Esophagus (tissue), 2 donors: ENCODE measurements around the gene C20orf96. TPM values are rescaled to one million over a fixed set of nuclear protein-coding genes. Genes with fewer than 3 reads are reported as not detected.
"Not testable (repeated sequence)": the region's sequence is repeated elsewhere in the genome, so short reads cannot be mapped to it uniquely, and the experiment has no call there.

Experiments
- H3K27ac ChIP-seq, 2 donors: one replicate each; pipeline ENCODE4 v1.5.1; 2013; ENCODE audit warnings: low read depth in 2 of 2, mild to moderate bottlenecking in 2 of 2, inconsistent platforms in 1 of 2, low read length in 1 of 2, moderate library complexity in 1 of 2
- H3K27me3 ChIP-seq, 2 donors: one replicate each; pipeline ENCODE4 v1.6.1; 2013; ENCODE audit warnings: low read length in 2 of 2, control low read depth in 1 of 2, mild to moderate bottlenecking in 1 of 2; ENCODE audit not compliant: insufficient read depth in 2 of 2, control insufficient read depth in 1 of 2
- H3K36me3 ChIP-seq, 2 donors: one replicate each; pipeline ENCODE4 v1.6.1; 2013; ENCODE audit warnings: low read length in 1 of 2; ENCODE audit not compliant: control insufficient read depth in 2 of 2, insufficient read depth in 2 of 2
- H3K4me1 ChIP-seq, 2 donors: one replicate each; pipeline ENCODE4 v1.6.1; 2013; ENCODE audit warnings: low read length in 1 of 2; ENCODE audit not compliant: control insufficient read depth in 2 of 2, insufficient read depth in 2 of 2
- H3K4me3 ChIP-seq, 2 donors: one replicate each; pipeline ENCODE4 v1.5.1; 2013; ENCODE audit warnings: low read length in 2 of 2, mild to moderate bottlenecking in 2 of 2, low read depth in 1 of 2, moderate library complexity in 1 of 2
- H3K9me3 ChIP-seq, 2 donors: one replicate each; pipeline ENCODE4 v1.6.1; 2013; ENCODE audit warnings: mild to moderate bottlenecking in 2 of 2, low read depth in 1 of 2, low read length in 1 of 2, moderate library complexity in 1 of 2; ENCODE audit not compliant: control insufficient read depth in 2 of 2, insufficient read depth in 1 of 2
- WGBS, 2 donors: extraction: QIAGEN DNeasy Blood & Tissue Kit; methylation state at CpG; one replicate each; pipeline ENCODE4 v1.1.7; 2013; 5-methylcytosine and 5-hydroxymethylcytosine counted together
- polyA plus RNA-seq, 2 donors: library from polyadenylated mRNA; stranded (reverse); fragments of 200-250 nt; gene quantifications; one replicate each; pipeline ENCODE4 v1.2.3, GENCODE V29; 2013
- donor health status: healthy with polysubstance abuse.
- donor health status: Bipolar disorder and iron deficiency.

C20orf96 gene, protein sequence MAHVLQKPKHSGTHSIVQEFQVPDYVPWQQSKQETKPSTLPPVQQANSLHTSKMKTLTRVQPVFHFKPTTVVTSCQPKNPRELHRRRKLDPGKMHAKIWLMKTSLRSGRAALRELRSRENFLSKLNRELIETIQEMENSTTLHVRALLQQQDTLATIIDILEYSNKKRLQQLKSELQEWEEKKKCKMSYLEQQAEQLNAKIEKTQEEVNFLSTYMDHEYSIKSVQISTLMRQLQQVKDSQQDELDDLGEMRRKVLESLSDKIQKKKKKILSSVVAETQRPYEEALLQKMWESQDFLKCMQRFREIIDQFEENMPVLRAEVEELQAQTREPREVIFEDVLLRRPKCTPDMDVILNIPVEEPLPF
- 1 to 10 TPM; 1.9 TPM for polyA plus RNA-seq

- Histone ChIP-seq H3K4me3 (peak within 1 kb of the TSS; percentile 55 to 67), H3K27ac (peak within 1 kb of the TSS; percentile 36 to 87)
- WGBS, 2 donors: 1% methylated on average over 43 of the region's 43 CpGs
Observed at GRCh38 chr20:290084-290831, at the start of gene C20orf96. Gene C20orf96 (minus strand): TSS chr20:290750. CDS start chr20:290610, 140 bp downstream.

DNA sequence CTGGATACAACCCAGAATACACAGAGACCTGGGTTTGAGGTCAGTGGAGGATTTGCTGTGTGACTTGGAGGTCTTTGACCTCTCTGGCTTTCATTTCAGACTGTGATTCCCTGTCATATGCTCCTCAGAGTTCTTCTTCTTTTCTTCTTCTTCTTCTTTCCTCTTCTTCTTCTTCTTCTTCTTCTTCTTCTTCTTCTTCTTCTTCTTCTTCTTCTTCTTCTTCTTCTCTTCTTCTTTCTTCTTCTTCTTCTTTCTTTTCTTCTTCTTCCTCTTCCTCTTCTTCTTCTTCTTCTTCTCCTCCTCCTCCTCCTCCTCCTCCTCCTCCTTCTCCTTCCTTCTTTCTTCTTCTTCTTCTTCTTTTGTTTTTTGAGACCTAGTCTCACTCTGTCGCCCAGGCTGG, 45.5 kb upstream of the C20orf96 start:
- not testable (repeated sequence) for H3K36me3 ChIP-seq, H3K9me3 ChIP-seq, H3K4me1 ChIP-seq, H3K27ac ChIP-seq, H3K4me3 ChIP-seq, H3K27me3 ChIP-seq
- WGBS, 2 donors: 93 to 100% methylated on average over 1 of the region's 1 CpG

More at GRCh38 chr20:290084-290831, at the start of gene C20orf96:
- no peaks in the 10 kb centered on the region for H3K4me1 ChIP-seq
- H3K36me3 ChIP-seq: no peaks in the 10 kb centered on the region
- no peaks in the 10 kb centered on the region for H3K27me3 ChIP-seq
- H3K9me3 ChIP-seq: no peaks in the 10 kb centered on the region

GRCh38 chr20:334578-334977, 44.0 kb upstream of the C20orf96 start:
- no peaks in the 10 kb centered on the region for H3K36me3 ChIP-seq
- H3K4me1 ChIP-seq: peaks cover 0 to 2% of the 10 kb centered on the region in 2 donors
- no peak overlapping the region for H3K27ac ChIP-seq
- 95 to 97% methylated on average over 8 of the region's 8 CpGs for WGBS, 2 donors
- no peaks in the 10 kb centered on the region for H3K9me3 ChIP-seq
- H3K27me3 ChIP-seq: no peaks in the 10 kb centered on the region
- no peak overlapping the region for H3K4me3 ChIP-seq

- peaks cover 0 to 3% of the 10 kb centered on the region in 2 donors for H3K9me3 ChIP-seq
- no peak overlapping the region for H3K4me3 ChIP-seq
- H3K4me1 ChIP-seq: peaks cover 3 to 11% of the 10 kb centered on the region in 2 donors
- H3K27me3 ChIP-seq: no peaks in the 10 kb centered on the region
- no peak overlapping the region for H3K27ac ChIP-seq
- H3K36me3 ChIP-seq: no peaks in the 10 kb centered on the region
- WGBS, 2 donors: 49 to 53% methylated on average over 16 of the region's 16 CpGs
Observed at GRCh38 chr20:330233-331149, 39.9 kb upstream of the C20orf96 start.

DNA sequence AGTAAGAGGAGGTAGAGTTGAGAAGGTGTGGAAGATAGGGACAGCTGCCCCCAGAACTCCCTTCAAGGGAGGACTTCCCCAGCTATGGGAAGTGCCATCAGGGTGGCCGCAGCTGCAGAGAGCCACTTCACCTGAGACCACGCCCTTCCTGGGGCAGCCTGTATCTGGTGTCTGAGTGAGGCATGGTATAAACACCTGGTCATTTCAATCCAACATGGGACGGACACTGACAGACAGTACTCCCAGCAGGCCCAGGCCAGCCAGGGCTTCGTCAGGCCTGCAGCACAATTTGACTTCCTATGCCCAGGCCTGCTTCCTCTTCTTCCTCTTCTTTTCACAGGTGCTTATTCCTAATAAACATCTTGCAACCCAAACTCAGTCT, 39.3 kb upstream of the C20orf96 start:
- no peaks in the 10 kb centered on the region for H3K27me3 ChIP-seq
- 53 to 73% methylated on average over 4 of the region's 4 CpGs for WGBS, 2 donors
- H3K36me3 ChIP-seq: no peaks in the 10 kb centered on the region
- H3K4me1 ChIP-seq: peaks cover 3 to 11% of the 10 kb centered on the region in 2 donors
- H3K9me3 ChIP-seq: peaks cover 0 to 3% of the 10 kb centered on the region in 2 donors
- H3K27ac ChIP-seq: peak overlapping the region in 1 of 2 donors; percentile 29
- no peak overlapping the region for H3K4me3 ChIP-seq

DNA sequence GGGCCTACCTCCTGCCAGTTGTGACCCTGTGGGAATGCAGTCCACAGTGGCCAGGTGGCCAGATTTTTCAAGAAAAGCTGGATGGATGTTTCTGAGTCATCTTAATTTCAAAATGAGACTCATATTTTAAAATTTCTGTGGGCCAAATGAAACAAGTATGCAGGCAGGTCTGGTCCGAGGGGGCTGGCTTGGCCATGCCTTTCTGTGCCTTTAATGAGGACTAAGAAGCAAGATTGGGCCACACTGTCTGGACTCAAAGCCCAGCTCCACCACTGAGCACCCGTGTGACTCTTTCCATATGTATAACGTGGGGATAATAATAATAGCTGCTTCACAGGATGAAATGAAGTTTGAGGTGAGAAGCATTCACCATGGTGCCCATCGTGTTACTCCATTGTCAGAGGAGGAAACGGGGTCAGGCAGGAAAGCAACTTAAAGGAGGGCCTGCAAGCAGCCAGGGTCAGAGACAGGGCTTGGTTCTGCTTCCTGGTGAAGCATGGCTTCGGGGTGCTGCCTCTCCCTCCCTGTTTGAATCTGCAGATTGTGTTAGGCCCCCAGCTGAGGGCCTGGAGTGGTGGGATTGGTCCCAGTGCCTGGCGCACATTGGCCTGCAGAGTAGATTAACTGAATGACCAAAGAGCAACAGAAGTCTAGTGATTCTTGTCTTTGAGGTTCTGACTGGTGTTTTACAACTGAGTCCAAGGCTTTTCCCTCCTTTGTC, 38.6 kb upstream of the C20orf96 start:
- H3K4me1 ChIP-seq: peaks cover 3 to 11% of the 10 kb centered on the region in 2 donors
- H3K9me3 ChIP-seq: peaks cover 0 to 3% of the 10 kb centered on the region in 2 donors
- no peaks in the 10 kb centered on the region for H3K36me3 ChIP-seq
- no peak overlapping the region for H3K4me3 ChIP-seq
- H3K27me3 ChIP-seq: no peaks in the 10 kb centered on the region
- no peak overlapping the region for H3K27ac ChIP-seq
- WGBS, 2 donors: 49 to 50% methylated on average over 7 of the region's 7 CpGs

DNA sequence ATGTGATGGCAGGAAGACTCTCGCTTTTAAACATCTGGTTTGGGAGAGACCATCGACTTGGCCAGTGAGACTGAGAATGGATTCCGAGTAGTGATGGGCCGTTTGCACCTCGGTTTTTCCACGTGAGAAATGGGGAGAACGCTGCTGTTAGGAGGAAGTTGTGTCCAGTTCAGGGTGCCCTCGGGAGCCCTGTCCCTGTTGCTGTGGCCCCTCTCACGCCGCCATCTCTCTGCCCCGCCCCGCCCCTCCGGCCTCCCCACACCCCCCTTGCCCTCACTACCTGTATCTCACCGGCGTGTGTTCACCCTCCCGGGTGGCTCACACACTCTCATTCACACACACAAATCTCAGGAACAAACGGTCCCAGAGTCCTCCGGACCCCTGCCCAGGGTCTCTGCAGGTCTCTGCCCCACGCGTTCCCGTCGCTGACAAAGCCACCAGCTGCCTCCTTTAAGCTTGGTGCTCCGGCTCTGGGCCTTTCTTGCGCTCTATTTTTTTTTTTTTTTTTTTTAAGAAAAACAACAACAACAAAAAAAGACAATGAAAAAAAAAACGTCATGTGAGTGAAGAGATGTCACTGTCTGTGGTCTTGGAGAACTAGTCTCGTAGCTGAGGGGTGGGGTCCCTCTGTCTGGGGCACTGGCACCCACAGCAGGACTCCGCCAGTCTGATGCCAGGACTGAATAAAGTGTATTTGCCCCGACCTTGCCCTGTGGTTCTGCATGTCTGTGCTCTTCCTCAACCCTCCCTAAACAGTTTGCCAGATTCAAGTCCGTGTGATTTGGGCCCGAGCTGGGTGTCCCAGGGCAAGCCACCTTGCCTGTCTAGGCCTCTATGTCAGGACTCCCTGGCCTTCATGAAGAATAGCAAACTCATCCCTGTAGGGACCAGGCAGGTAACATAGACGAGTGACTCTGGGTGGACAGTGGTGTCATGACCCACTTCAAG, 37.8 kb upstream of the C20orf96 start:
- no peaks in the 10 kb centered on the region for H3K27me3 ChIP-seq
- H3K4me1 ChIP-seq: peaks cover 3 to 11% of the 10 kb centered on the region in 2 donors
- WGBS, 2 donors: 36 to 37% methylated on average over 25 to 31 of the region's 31 CpGs
- H3K4me3 ChIP-seq: peak overlapping the region; percentile 66 to 72
- peak overlapping the region; percentile 38 to 81 for H3K27ac ChIP-seq
- H3K36me3 ChIP-seq: no peaks in the 10 kb centered on the region
- peaks cover 0 to 3% of the 10 kb centered on the region in 2 donors for H3K9me3 ChIP-seq
